Keratinocyte (primary cell): ENCODE results near the gene FTCD. TPM values are rescaled to one million over a fixed set of nuclear protein-coding genes. Genes with fewer than 3 reads are reported as not detected.

Experiments
- DNase-seq: peaks from one replicate; pipeline ENCODE4 v3.0.0-alpha.2; 2011; ENCODE audit warnings: low read depth, missing footprints, low spot score
- FAIRE-seq: peaks from 2 replicates; lab custom pipeline; 2011; peaks lifted over from hg19 to GRCh38; lab: Jason Lieb, UNC
- H2AFZ ChIP-seq: 2 replicates; pipeline ENCODE4 v1.6.0; 2012; ENCODE audit warnings: low read length, control low read depth, inconsistent platforms; ENCODE audit not compliant: control insufficient read depth
- H3K27ac ChIP-seq: 2 replicates; pipeline ENCODE4 v1.5.1; 2011; ENCODE audit warnings: low read length; ENCODE audit not compliant: control insufficient read depth, insufficient read depth
- H3K27me3 ChIP-seq: 3 replicates; pipeline ENCODE4 v1.6.0; 2011; ENCODE audit warnings: low read length; ENCODE audit not compliant: control insufficient read depth, insufficient read depth; ENCODE audit errors: extremely low read depth
- H3K36me3 ChIP-seq, 2 experiments: 2 replicates in 1 of 2; 3 replicates in 1 of 2; pipeline ENCODE4 v1.5.1; 2011; ENCODE audit warnings: low read length in 2 of 2, mild to moderate bottlenecking in 1 of 2; ENCODE audit not compliant: control insufficient read depth in 2 of 2, insufficient read depth in 2 of 2; ENCODE audit errors: extremely low read depth in 1 of 2
- H3K4me1 ChIP-seq: 3 replicates; pipeline ENCODE4 v1.5.1; 2011; ENCODE audit warnings: low read length; ENCODE audit not compliant: control insufficient read depth, insufficient read depth; ENCODE audit errors: extremely low read depth
- H3K4me2 ChIP-seq: 3 replicates; pipeline ENCODE4 v1.6.0; 2011; ENCODE audit warnings: low read depth, low read length; ENCODE audit not compliant: control insufficient read depth, insufficient read depth; ENCODE audit errors: extremely low read depth
- H3K4me3 ChIP-seq, 3 experiments: fragments of 200-600 bp in 1 of 3; sonication (generic) in 1 of 3; 2 replicates in 2 of 3; 3 replicates in 1 of 3; pipeline ENCODE4 v1.5.1; 2011 to 2016; ENCODE audit warnings: low read length in 3 of 3, mild to moderate bottlenecking in 3 of 3, control low read depth in 2 of 3, inconsistent platforms in 1 of 3, low read depth in 1 of 3, mixed read lengths in 1 of 3, mixed run types in 1 of 3, moderate library complexity in 1 of 3; ENCODE audit not compliant: control insufficient read depth in 2 of 3, insufficient read depth in 2 of 3; ENCODE audit errors: extremely low read depth in 1 of 3
- H3K79me2 ChIP-seq: 2 replicates; pipeline ENCODE4 v1.6.0; 2012; ENCODE audit warnings: low read length; ENCODE audit not compliant: control insufficient read depth, insufficient read depth
- H3K9ac ChIP-seq: 3 replicates; pipeline ENCODE4 v1.6.0; 2011; ENCODE audit warnings: low read length; ENCODE audit not compliant: control insufficient read depth, insufficient read depth; ENCODE audit errors: extremely low read depth
- H3K9me1 ChIP-seq: 3 replicates; pipeline ENCODE4 v1.6.0; 2011; ENCODE audit warnings: low read length; ENCODE audit not compliant: control insufficient read depth, insufficient read depth; ENCODE audit errors: extremely low read depth
- H3K9me3 ChIP-seq: 2 replicates; pipeline ENCODE4 v1.5.1; 2012; ENCODE audit warnings: low read depth, low read length; ENCODE audit not compliant: control insufficient read depth
- H4K20me1 ChIP-seq: 3 replicates; pipeline ENCODE4 v1.6.0; 2011; ENCODE audit warnings: low read length; ENCODE audit not compliant: control insufficient read depth, insufficient read depth; ENCODE audit errors: extremely low read depth
- EZH2 ChIP-seq: IDR thresholded peaks from one replicate; pipeline ENCODE4 v1.6.1; 2012; ENCODE audit warnings: inconsistent platforms, mild to moderate bottlenecking, low read length, moderate library complexity
- dilution Hi-C: fragments of 300-500 bp; cut with MboI; formaldehyde crosslinking; loops from one replicate; pipeline ENCODE4 v1.7.0; 2020; ENCODE audit warnings: low sequenced_read_pairs; ENCODE audit not compliant: extremely low pct_ligation_motif_present
- polyA plus RNA-seq, 5 experiments: library from polyadenylated mRNA; depleted of rRNA in 3 of 5; stranded (reverse) in 3 of 5; stranded (forward) in 1 of 5; unstranded in 1 of 5; fragments of >200 nt; gene quantifications; 1 replicate in 1 of 5; 2 replicates in 3 of 5; 3 replicates in 1 of 5; pipeline versions ENCODE4 v1.2.1 to v1.2.3, GENCODE V29; 2011 to 2012; ENCODE audit warnings: missing spikeins in 2 of 5, low read depth in 1 of 5, low replicate concordance in 1 of 5
- TF ChIP-seq, protein P1 (sequence below), 3 experiments: IDR thresholded peaks in 1 of 3; conservative IDR thresholded peaks in 1 of 3; optimal IDR thresholded peaks in 1 of 3; 2 replicates in 2 of 3; 3 replicates in 1 of 3; pipeline versions ENCODE3 to v1.5.1; 2011; ENCODE audit warnings: low read length in 3 of 3, mild to moderate bottlenecking in 3 of 3, moderate library complexity in 2 of 3, control low read depth in 1 of 3, inconsistent platforms in 1 of 3; ENCODE audit not compliant: insufficient read depth in 2 of 3; ENCODE audit errors: extremely low read depth in 1 of 3

The FTCD gene
- polyA plus RNA-seq, 1 donor (not counting 4 experiments of a cell fraction or from before 2014, with no cell fraction given), result not detected

DNA sequence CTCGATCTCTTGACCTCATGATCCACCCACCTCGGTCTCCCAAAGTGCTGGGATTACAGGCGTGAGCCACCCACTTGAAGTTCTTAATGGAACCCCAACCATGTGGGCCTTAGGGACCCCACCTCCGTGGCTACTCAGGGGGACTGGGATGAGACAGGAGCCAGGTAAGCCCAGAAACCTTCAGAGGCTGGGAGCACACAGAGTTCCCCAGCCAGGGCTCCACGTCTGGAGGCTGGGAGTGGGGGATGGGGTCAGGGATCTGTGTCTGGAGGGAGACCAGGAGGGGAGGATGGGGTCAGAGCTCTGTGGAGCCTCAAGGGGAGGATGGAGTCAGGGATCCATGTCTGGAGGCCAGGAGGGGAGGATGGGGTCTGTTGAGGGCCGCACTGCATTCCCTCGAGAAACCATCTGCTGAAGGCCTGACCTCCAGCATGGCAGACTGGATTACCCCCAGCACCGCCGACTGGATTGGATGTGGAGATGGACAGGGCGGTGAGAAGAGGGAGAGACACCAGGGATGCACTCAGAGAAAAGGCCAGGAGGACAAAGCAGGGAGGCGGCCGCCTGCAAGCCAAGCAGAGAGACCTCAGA is 2.1 kb upstream of the FTCD start:
- DNase-seq, result no peak
- dilution Hi-C loops, result no loop called here

DNA sequence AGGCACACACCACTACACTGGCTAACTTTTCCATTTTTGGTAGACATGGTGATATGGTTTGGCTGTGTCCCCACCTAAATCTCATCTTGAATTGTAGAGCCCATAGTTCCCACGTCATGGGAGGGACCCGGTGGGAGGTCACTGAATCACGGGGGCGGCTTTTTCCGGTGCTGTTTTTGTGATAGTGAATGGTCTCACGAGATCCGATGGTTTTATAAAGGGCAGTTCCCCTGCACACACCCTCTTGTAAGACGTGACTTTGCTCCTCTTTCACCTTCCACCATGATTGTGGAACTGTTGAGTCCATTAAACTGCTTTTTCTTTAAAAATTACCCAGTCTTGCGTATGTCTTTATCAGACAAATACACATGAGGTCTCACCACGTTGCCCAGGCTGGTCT is 1.3 kb upstream of the FTCD start:
- H3K9me1 ChIP-seq, result no peaks in the 10 kb centered on the region
- no peaks in the 10 kb centered on the region for H3K79me2 ChIP-seq
- H3K4me2 ChIP-seq, result no peak overlapping the region
- no peak for DNase-seq
- H3K9me3 ChIP-seq, result no peaks in the 10 kb centered on the region
- no peak overlapping the region for H2AFZ ChIP-seq
- H4K20me1 ChIP-seq, result no peaks in the 10 kb centered on the region
- H3K9ac ChIP-seq, result no peak overlapping the region
- no peak overlapping the region for H3K4me3 ChIP-seq
- no peak overlapping the region for H3K27ac ChIP-seq
- H3K36me3 ChIP-seq, result no peaks in the 10 kb centered on the region
- TF ChIP-seq EZH2, result no peak
- TF ChIP-seq, protein P1, sequence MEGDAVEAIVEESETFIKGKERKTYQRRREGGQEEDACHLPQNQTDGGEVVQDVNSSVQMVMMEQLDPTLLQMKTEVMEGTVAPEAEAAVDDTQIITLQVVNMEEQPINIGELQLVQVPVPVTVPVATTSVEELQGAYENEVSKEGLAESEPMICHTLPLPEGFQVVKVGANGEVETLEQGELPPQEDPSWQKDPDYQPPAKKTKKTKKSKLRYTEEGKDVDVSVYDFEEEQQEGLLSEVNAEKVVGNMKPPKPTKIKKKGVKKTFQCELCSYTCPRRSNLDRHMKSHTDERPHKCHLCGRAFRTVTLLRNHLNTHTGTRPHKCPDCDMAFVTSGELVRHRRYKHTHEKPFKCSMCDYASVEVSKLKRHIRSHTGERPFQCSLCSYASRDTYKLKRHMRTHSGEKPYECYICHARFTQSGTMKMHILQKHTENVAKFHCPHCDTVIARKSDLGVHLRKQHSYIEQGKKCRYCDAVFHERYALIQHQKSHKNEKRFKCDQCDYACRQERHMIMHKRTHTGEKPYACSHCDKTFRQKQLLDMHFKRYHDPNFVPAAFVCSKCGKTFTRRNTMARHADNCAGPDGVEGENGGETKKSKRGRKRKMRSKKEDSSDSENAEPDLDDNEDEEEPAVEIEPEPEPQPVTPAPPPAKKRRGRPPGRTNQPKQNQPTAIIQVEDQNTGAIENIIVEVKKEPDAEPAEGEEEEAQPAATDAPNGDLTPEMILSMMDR (optimal IDR thresholded peaks at IDR 0.05 in 1 of 3, IDR thresholded peaks at IDR 0.05 in 1 of 3, conservative IDR thresholded peaks at IDR 0.05 in 1 of 3; ENCODE audit: extremely low read depth in 1 of 3, insufficient read depth in 2 of 3, low read length in 3 of 3), result no peak
- H3K4me1 ChIP-seq, result no peaks in the 10 kb centered on the region
- dilution Hi-C loops, result no loop called here
- peaks cover 8% of the 10 kb centered on the region for H3K27me3 ChIP-seq
- no peak for FAIRE-seq

More for the DNA sequence above, 2.1 kb upstream of the FTCD start:
- no peak overlapping the region for H3K4me2 ChIP-seq
- no peaks in the 10 kb centered on the region for H3K9me1 ChIP-seq
- H3K9me3 ChIP-seq, result no peaks in the 10 kb centered on the region
- no peak for FAIRE-seq
- no peak for TF ChIP-seq EZH2
- TF ChIP-seq, protein P1 (optimal IDR thresholded peaks at IDR 0.05 in 1 of 3, IDR thresholded peaks at IDR 0.05 in 1 of 3, conservative IDR thresholded peaks at IDR 0.05 in 1 of 3; ENCODE audit: extremely low read depth in 1 of 3, insufficient read depth in 2 of 3, low read length in 3 of 3), result no peak
- H3K27ac ChIP-seq, result no peak overlapping the region
- no peaks in the 10 kb centered on the region for H3K36me3 ChIP-seq
- H3K9ac ChIP-seq, result no peak overlapping the region
- no peak overlapping the region for H2AFZ ChIP-seq
- H3K79me2 ChIP-seq, result no peaks in the 10 kb centered on the region
- H3K4me3 ChIP-seq, result no peak overlapping the region
- H4K20me1 ChIP-seq, result no peaks in the 10 kb centered on the region
- no peaks in the 10 kb centered on the region for H3K4me1 ChIP-seq
- peaks cover 14% of the 10 kb centered on the region for H3K27me3 ChIP-seq
